ENCODE measurements around the gene PCDHA5.
"Not testable (repeated sequence)": the region's sequence is repeated elsewhere in the genome, so short reads cannot be mapped to it uniquely, and the experiment has no call there.

PCDHA5 gene

DNA sequence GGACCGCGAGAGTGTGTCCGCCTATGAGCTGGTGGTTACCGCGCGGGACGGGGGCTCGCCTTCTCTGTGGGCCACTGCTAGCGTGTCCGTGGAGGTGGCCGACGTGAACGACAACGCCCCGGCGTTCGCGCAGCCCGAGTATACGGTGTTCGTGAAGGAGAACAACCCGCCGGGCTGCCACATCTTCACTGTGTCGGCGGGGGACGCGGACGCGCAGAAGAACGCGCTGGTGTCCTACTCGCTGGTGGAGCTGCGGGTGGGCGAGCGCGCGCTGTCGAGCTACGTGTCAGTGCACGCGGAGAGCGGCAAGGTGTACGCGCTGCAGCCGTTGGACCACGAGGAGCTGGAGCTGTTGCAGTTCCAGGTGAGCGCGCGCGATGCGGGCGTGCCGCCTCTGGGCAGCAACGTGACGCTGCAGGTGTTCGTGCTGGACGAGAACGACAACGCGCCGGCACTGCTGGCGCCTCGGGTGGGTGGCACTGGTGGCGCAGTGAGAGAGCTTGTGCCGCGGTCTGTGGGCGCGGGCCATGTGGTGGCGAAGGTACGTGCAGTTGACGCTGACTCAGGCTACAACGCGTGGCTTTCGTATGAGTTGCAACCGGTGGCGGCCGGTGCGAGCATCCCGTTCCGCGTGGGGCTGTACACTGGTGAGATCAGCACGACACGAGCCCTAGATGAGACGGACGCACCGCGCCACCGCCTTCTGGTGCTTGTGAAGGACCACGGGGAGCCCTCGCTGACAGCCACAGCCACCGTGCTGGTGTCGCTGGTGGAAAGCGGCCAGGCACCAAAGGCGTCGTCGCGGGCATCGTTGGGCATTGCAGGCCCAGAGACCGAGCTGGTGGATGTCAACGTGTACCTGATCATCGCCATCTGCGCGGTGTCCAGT lies 14.5 kb downstream of the PCDHA5 start:
- no peak for DNase-seq (ENCODE audit: low spot score)
- TF ChIP-seq, protein P1, sequence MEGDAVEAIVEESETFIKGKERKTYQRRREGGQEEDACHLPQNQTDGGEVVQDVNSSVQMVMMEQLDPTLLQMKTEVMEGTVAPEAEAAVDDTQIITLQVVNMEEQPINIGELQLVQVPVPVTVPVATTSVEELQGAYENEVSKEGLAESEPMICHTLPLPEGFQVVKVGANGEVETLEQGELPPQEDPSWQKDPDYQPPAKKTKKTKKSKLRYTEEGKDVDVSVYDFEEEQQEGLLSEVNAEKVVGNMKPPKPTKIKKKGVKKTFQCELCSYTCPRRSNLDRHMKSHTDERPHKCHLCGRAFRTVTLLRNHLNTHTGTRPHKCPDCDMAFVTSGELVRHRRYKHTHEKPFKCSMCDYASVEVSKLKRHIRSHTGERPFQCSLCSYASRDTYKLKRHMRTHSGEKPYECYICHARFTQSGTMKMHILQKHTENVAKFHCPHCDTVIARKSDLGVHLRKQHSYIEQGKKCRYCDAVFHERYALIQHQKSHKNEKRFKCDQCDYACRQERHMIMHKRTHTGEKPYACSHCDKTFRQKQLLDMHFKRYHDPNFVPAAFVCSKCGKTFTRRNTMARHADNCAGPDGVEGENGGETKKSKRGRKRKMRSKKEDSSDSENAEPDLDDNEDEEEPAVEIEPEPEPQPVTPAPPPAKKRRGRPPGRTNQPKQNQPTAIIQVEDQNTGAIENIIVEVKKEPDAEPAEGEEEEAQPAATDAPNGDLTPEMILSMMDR (IDR thresholded peaks at IDR 0.05; ENCODE audit: extremely low read depth, missing control alignments): no peak

DNA sequence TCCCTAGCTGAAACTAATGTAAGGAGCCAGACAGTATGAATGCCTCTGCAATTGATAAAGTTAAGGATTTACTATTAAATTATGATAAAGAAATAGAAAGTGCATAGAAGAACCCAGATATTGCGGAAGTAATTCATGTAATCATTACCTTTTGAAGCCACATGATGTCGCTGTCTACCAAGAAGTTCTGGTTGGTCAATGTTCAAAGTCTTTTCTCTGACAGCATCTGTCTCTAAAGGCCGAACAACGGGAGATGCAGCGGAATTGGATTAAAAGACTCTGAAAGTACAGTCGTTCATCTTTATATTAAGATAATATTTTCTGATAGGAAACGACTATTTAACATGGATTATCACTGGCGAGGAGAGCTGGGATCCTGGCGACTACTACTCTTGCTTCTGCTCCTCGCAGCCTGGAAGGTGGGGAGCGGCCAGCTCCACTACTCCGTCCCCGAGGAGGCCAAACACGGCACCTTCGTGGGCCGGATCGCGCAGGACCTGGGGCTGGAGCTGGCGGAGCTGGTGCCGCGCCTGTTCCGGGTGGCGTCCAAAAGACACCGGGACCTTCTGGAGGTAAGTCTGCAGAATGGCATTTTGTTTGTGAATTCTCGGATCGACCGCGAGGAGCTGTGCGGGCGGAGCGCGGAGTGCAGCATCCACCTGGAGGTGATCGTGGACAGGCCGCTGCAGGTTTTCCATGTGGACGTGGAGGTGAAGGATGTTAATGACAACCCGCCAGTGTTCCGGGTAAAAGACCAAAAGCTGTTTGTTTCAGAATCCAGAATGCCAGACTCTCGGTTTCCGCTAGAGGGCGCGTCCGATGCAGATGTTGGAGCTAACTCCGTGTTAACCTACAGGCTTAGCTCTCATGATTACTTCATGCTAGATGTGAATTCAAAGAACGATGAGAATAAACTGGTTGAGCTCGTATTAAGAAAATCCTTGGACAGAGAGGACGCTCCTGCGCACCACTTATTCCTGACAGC lies 19.9 kb downstream of the PCDHA5 start, which contains the start of gene PCDHA8:
Gene PCDHA8 (plus strand): TSS at position 210 of the 985 bp plus-strand sequence. CDS start 135 bp downstream, at position 345.
- no peak for DNase-seq (ENCODE audit: low spot score)
- TF ChIP-seq, protein P1 (IDR thresholded peaks at IDR 0.05; ENCODE audit: extremely low read depth, missing control alignments): no peak

DNA sequence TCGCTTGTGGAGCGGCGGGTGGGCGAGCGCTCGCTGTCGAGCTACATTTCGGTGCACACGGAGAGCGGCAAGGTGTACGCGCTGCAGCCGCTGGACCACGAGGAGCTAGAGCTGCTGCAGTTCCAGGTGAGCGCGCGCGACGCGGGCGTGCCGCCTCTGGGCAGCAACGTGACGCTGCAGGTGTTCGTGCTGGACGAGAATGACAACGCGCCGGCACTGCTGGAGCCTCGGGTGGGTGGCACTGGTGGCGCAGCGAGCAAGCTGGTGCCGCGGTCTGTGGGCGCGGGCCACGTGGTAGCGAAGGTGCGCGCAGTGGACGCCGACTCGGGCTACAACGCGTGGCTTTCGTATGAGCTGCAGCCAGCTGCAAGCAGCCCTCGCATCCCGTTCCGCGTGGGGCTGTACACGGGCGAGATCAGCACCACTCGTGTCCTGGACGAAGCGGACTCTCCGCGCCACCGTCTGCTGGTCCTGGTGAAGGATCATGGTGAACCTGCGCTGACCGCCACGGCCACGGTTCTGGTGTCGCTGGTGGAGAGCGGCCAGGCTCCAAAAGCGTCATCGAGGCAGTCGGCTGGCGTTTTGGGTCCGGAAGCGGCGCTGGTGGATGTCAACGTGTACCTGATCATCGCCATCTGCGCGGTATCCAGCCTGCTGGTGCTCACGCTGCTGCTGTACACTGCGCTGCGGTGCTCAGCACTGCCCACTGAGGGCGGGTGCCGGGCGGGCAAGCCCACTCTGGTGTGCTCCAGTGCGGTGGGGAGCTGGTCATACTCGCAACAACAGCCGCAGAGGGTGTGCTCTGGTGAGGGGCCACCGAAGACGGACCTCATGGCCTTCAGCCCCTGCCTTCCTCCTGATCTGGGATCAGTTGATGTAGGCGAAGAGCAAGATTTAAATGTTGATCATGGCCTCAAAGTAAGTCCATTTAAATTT lies 21.7 kb downstream of the PCDHA5 start:
- no peak for DNase-seq (ENCODE audit: low spot score)
- TF ChIP-seq, protein P1 (IDR thresholded peaks at IDR 0.05; ENCODE audit: extremely low read depth, missing control alignments): no peak

DNA sequence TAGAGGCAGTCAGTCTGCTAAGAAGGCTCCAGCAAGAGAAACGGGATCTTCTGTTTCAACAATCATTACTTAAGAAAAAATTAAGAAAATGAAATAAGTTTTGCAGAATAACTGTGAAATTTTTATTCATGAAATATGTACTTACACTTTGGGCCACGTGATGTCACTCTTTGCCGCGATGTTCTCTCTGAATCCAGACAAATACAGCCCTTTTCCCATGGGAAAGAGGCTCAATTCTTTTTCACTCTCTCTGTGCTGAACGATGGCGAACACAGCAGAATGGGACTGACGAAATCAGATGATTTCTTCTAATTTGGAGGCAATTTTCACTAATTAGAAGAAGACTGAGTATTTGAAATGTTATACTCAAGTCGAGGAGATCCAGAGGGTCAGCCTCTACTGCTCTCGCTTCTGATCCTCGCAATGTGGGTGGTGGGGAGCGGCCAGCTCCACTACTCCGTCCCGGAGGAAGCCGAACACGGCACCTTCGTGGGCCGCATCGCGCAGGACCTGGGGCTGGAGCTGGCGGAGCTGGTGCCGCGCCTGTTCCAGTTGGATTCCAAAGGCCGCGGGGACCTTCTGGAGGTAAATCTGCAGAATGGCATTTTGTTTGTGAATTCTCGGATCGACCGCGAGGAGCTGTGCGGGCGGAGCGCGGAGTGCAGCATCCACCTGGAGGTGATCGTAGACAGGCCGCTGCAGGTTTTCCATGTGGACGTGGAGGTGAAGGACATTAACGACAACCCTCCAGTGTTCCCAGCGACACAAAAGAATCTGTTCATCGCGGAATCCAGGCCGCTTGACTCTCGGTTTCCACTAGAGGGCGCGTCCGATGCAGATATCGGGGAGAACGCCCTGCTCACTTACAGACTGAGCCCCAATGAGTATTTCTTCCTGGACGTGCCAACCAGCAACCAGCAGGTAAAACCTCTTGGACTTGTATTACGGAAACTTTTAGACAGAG lies 27.0 kb downstream of the PCDHA5 start, which contains the start of gene PCDHA9:
Gene PCDHA9 (plus strand): TSS at position 244 of the 964 bp plus-strand sequence. CDS start 114 bp downstream, at position 358.
- not testable (repeated sequence) for DNase-seq (ENCODE audit: low spot score)

DNA sequence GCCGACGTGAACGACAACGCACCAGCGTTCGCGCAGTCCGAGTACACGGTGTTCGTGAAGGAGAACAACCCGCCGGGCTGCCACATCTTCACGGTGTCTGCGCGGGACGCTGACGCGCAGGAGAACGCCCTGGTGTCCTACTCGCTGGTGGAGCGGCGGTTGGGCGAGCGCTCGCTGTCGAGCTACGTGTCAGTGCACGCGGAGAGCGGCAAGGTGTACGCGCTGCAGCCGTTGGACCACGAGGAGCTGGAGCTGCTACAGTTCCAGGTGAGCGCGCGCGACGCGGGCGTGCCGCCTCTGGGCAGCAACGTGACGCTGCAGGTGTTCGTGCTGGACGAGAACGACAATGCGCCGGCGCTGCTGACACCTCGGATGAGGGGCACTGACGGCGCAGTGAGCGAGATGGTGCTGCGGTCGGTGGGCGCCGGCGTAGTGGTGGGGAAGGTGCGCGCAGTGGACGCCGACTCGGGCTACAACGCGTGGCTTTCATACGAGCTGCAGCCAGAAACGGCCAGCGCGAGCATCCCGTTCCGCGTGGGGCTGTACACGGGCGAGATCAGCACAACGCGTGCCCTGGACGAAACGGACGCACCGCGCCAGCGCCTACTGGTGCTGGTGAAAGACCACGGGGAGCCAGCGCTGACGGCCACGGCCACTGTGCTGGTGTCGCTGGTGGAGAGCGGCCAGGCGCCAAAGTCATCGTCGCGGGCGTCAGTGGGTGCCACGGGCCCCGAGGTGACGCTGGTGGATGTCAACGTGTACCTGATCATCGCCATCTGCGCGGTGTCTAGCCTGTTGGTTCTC lies 28.6 kb downstream of the PCDHA5 start:
- not testable (repeated sequence) for DNase-seq (ENCODE audit: low spot score)

DNA sequence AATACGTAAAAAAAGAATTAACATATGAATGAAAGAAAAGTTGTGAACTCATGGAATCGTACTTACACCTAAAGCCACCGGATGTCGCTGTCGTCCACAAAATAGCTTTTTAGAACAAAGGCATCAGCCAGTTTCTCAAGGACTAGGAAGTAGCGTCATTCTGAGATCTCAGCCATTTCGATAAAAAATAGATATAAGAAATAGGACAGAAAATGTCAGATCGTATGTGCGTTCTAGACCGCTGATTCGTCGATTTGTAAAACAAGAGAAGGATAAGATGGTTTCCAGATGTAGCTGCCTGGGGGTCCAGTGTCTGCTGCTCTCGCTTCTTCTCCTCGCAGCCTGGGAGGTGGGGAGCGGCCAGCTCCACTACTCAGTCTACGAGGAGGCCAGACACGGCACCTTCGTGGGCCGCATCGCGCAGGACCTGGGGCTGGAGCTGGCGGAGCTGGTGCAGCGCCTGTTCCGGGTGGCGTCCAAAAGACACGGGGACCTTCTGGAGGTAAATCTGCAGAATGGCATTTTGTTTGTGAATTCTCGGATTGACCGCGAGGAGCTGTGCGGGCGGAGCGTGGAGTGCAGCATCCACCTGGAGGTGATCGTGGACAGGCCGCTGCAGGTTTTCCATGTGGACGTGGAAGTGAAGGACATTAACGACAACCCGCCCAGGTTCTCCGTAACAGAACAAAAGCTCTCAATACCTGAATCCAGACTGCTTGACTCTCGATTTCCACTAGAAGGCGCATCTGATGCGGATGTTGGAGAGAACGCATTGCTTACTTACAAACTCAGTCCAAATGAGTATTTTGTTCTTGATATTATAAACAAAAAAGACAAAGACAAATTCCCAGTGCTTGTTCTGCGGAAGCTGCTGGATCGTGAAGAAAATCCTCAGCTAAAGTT lies 34.6 kb downstream of the PCDHA5 start, which contains the start of gene PCDHA10:
Gene PCDHA10 (plus strand): TSS at position 126 of the 903 bp plus-strand sequence. CDS start 152 bp downstream, at position 278.
- no peak for DNase-seq (ENCODE audit: low spot score)

More for the DNA sequence above, 34.6 kb downstream of the PCDHA5 start, which contains the start of gene PCDHA10:
- TF ChIP-seq, protein P1 (IDR thresholded peaks at IDR 0.05; ENCODE audit: extremely low read depth, missing control alignments): no peak

All from GM20000 (cell line).